Stimulated activated CD4-positive, alpha-beta T cell treated with anti-CD3 and anti-CD28 coated beads, TNF-alpha, amount 100 ng/mL, for 4 hours (primary cell): ENCODE measurements around the gene FCN2.
"Not testable (repeated sequence)": the region's sequence is repeated elsewhere in the genome, so short reads cannot be mapped to it uniquely, and the experiment has no call there.

Experiments used
- DNase-seq, 3 experiments: peaks; one replicate each; pipeline ENCODE4 v3.0.0-alpha.2; 2020; ENCODE audit warnings: low read depth in 3 of 3

The FCN2 gene

DNA sequence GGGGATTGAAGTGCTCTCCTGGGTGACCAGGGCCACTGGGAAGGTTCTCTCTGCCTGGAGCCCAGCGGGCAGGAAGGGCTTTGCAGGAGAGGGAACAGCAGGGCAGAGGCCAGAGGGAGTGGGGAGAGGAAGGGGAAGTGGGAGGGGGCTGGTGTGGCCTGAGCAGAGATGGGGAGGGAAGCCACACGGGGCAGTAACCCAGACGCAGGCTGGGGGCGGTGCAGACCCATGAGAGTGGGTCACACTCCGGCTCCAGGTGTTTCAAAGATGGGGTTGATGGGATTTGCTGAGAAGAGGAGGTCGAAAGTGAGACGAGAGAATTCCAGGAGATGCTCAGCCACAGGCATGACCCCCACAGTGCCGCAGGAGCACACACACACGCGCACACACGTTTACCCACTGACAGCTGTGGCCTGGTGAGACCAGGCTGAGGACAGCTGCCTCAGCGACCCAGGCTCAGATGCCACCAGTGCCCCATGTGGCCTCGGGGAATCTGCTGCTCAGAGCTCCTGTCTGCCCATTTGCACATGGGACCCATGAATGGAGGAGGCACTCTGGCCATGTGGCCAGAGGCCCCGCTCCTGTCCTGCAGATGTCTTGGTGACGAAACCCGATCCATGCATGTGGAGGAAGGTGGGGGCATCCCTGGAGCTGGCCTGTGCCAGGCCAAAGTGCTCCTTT is 32.7 kb upstream of the FCN2 start:
- DNase-seq = no peak

DNA sequence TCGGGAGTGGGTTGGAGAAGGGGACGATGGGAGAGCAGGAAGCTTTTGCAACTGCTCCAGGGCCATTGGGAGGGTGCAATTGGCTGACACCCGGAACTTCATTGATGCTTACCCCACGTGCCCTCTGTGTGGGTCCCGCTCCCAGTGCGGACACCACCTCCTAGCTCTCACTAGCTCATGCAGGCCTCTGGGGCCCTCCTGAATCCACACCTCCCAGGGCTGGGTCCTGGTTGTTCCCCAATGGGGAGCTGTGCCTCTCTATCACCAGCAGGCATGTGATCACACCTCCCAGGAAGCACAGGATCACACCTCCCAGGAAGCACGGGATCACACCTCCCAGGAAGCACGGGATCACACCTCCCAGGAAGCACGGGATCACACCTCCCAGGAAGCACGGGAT is 32.1 kb upstream of the FCN2 start:
- DNase-seq = no peak

DNA sequence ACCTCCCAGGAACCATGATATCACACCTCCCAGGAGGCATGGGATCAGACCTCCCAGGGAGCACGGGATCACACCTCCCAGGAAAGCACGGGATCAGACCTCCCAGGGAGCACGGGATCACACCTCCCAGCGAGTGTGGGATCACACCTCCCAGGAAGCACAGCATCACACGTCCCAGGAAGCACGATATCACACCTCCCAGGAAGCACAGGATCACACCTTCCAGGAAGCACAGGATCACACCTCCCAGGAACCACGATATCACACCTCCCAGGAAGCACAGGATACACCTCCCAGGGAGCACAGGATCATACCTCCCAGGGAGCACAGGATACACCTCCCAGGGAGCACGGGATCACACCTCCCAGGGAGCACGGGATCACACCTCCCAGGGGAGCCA is 30.0 kb upstream of the FCN2 start:
- no peak for DNase-seq

DNA sequence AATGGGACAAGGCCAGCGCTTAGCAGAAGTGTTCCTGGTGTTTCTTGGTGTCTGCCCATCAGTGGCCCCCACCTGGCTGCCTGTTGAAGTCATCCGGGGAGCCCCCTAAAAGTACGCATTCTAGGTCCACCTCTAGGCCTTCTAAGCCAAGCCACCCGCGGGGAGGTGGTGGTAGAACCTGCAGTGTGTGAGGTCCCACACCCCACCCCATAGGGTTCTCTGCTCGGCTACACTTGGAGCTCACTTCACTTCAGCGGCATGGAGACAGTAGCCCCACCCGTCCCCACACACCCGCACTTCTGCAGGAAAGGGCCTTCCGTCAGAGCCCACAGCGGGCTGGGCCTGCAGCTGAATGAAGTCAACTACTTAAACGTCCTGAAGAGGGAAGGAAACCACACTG is 29.6 kb upstream of the FCN2 start:
- no peak for DNase-seq

DNA sequence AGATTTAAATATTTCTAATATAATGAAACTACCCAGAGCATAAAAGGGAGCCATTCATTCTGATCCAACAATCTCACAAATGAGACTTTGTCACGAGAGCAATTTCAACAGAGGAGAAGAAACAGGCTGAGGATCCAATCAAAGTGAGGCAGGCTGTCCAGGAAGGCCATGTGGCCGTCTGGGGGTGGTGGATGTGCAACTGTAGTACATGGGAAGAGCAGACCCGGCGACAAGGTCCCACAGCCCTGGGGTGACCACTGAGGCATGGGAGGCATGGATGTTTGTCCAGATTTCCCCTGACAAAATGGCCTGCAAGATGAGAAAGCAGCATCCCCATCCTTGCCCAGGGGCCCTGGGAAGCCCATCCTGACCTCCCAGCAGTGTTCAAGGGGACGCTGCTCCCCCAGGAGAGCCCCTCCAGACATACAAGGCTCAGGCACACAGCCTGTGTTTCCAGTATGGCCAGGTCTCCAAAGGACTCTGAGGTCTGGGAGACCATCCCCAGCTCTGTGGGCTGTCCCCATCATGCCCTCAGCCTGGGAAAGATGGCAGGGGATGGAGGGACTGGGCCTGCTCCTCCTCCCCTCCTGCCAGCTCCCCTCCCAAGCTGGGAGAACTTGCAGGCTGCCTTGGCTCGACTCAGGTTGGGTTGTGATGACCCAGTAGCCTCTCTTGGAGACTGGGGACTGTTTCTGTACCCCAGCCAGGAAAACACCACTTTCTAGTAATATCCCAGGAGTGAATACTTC is 27.5 kb upstream of the FCN2 start:
- no peak for DNase-seq

DNA sequence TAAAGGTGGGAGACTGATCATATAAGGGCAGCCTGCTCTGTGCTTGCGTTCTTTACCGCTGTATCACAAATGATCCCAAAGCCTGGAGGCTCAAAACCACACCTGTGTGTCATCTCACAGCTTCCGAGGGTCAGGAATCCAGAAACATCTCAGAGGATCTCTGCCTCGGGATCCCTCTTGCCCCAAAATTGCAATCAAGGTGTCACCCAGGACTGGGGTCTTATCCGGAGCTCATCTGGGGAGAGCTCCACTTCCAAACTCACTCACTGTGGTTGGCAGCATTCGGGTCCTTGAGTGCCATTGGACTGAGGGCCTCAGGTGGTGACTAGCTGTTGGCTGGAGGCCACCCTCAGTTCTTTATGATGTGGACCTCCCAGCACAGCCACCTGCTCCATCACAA is 26.7 kb upstream of the FCN2 start:
- DNase-seq = no peak

DNA sequence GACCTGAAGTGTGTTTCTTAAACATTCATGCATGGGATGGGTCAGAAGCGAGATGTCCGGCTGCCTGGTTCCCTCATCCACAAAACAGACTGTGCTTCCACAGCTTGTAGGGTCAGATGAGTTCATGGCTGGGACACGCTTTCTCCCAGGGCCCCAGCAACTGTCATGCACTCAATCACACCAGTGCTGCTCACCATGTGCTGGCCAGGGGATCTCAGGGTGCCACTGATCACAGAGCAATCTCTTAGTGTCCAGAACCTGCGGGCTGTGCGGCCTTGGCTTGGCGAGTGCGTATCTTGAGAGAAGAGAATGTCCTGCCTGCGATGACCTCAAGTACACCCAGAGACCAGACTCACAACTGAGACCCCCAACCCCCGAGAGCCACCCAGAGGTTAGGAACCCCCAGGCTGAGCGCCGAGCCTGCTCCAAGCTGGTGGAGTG is 26.0 kb upstream of the FCN2 start:
- DNase-seq = no peak

DNA sequence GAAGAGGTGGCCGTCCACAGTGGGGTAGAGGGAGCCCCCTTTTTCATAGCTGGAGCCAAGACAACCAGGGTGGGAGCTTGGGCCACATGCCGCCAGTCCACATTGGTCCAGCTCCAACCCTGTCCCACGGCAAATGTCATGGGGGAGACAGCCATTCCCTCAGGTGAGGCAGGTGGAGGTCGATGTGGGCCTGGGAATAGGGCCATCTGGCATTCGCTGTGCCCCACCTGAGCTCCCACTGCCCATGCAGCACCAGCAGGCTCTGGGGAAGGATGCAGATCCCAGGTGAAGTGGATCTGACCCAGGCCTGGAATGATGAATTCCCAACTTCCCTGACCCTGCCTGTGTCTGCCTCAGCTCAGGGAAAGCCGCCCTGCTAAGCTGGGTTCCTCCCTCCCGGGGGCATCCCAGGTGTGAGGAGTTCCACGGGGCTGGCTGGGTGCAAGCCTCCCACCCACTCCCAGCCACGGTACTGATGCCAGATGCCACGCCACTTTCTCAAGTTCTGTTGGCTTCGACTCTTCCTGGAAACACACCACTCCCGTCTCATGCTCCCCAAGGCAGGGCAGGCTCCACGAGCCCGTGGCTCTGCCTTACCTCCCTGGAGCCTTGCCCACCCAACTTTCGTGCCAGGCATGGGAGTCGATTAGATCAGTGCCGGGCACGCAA is 25.2 kb upstream of the FCN2 start:
- no peak for DNase-seq

DNA sequence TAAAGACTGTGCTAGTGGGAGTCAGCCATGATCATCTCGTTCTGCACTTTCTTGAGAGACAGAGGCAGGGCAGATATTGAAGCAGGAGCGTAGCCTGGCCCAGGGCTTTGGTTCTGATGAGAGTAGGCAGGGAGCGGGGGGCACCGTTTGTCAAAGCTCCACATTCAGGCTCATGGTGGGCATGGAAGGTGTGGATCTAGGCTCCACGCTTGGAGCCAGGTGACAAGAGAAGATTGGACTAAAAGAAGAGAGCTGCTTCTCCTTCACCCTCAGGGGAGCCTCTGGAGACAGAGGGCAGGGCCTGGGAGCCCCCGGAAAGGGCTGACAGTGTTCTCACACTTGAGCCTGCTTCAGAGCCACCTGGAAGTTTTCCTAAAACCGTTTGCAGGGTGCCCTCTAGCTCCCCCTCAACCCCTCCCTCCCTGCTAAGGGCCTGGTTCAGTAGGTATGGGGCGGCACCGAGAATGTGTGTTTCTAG is 24.7 kb upstream of the FCN2 start:
- no peak for DNase-seq

DNA sequence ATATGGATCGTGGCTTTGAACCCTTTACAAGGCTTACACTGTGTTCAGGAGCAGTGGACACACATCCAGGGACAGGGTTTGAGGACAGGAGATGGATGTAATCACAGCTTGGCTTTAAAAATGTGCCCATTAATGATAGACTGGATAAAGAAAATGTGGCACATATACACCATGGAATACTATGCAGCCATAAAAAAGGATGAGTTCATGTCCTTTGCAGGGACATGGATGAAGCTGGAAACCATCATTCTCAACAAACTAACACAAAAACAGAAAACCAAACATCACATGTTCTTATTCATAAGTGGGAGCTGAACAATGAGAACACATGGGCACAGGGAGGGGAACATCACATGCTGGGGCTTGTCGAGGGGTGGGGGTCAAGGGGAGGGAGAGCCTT is 23.2 kb upstream of the FCN2 start:
- DNase-seq = not testable (repeated sequence)

DNA sequence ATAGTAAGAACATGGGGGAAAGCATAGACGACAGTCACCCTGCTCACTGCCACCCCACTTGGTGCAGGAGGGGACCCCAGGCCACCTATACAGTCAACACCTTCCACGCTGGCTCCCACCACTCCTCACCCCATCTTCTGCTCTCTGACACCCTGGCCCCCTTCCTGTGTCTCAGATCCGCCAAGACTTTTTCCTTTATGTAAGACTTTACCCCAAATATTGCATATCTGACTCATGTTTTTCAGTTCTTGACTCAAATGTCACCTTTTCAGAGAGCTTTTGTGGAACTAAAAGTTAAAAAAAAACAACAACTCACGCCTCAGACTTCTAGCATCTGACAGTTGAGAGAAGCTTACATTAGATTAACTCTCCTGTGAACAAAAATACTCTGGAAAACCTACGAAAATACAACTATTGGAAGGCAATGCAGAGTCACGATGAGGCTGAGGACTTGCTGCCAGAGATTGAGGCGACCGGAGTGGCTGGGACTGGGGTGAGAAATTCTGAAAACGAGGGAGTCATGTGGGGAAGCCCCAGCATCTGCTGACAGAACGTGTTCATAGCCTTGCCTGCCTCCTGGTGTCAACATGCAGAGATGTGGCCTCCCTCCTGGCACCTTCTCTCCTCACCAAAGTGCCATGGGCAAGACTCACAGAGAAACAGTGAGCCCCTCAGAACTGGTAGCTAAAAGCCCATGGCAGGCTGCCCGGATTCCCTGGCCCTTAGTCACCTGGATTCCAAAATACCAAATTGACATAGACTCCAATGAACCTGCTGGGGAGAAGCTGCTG is 22.4 kb upstream of the FCN2 start:
- peak in 1 of 3 experiments; percentile 9 for DNase-seq

DNA sequence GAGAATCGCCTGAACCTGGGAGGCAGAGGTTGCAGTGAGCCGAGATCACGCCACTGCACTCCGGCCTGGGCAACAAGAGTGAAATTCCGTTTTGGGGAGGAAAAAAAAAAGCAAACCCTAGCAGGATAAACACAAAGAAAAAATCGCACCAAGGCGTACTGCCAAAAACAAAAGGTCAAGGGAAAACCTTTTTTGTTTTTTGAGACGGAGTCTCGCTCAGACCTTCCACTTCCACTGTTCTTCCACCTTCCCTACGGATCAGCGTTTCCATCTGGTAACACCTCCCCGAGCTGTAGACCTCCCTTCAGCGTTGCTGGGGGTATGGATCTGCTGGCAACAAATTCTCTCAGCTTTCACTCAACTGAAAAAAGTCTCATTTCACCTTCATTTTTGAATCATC is 20.1 kb upstream of the FCN2 start:
- no peak for DNase-seq

DNA sequence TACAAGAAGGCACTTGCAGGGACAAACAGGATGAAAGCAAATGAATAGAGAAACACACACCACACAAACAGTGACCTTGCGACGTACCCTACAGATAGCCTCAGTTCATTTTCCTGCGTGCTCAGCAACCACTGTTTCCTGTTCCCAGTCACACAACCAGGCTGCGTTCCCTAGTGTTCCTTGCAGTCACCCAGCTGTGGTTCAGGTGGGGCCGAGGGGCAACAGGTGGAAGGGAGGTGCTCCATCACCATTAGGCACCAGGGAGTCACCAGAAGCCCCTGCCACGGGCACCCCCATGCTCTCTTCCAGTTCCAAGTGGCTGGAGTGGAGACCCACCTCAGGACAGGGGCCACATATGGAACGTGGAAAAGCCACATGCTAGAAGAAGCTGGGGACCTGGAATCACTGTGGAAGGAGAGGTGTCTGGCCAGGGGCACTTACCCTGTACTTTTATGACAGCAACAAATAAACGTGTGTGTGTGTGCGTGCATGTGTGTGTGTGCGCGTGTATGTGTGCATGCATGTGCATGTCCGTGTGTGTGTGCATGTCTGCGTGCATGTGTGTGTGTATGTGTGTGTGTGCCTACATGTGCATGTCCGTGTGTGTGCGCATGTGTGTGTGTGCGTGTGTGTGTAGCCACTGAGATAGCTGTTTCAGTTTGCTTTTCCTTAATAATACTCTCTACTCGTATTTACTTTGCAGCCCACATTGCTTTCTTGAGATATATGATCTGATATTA is 18.8 kb upstream of the FCN2 start:
- no peak for DNase-seq

DNA sequence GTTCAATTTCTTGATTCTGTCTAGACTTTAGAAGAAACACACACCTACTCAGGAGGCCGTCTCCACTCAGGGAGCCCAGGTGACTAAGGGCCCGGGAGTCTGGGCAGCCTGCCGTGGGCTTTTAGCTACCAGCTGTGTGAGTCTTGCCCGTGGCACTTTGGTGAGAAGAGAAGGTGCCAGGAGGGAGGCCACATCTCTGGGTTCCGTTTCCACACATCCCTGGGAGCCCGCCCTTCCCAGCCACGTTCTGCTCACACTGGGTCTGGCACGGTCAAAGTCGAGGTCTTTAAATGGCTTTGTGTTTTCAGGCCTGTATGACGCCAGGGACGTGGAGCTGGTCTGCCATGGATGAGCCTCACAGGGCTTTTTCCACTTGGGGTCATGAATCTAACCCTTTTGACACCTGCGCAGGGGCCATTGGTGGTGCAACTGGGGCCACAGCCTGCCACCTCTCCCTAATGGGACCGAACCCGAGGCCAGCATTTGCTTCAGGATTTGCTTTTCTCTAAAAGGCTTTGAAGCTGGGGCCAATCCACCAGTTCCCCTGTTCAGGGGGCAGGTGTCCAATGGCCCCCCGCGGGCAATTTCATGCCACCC is 17.2 kb upstream of the FCN2 start:
- DNase-seq = no peak

DNA sequence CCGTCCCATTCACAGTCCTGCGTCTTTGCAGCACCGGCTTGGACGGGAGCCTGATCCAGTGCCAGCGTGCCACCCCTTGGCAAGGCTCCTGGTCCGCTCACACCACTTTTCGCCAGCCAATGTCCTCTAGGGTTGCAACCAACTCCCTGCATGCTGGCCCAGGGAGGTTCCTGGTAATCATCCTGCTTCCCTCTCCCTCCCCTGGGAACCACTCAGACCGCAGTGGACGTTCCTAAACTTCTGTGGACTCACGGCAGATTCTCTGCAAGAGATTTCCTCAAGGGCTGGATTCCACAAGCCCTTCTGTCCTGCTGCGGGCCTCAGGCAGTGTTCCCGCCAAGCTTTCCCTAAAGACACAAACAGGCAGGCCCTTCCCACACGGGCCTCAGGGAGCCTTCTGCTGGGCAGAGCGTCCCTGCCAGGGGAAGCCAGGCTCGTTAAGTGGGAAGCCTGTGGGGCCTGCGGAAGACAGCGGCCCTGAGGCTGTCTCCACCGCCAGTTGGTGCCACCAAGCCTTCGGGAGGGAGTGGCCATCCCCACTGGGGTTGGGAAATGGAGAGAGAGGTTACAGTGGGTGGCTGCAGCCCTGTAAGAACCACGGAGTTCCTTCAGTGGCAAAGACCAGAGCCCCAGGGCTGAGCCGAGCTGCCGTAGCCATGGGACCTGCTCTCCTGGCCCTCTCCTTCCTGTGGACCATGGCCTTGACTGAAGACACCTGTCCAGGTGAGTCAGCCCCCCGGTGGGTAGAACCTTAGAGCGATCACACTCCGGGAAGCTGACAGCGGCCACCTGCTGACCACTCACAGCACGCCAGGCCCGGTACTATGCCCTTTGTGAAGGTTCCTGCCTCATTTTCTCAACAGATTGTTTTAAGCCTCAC is 16.4 kb upstream of the FCN2 start:
- no peak for DNase-seq

DNA sequence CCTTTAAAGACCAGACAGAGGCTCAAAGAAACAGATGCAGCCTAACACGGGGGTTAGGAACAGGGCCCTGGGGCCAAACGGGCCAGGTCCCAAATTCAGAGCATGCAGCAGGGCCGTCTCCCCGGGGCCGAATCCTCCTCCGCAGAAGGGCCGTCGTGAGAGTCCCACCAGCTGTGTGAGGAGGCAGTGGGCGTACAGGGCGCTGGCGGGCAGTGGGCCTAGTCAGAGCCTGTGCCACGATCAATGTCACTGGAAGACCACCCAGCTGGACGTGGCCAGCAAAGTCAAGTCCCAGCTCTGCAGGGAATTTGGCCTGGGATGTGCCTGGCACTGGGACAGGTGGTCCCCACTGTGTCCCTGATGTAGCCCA is 15.8 kb upstream of the FCN2 start:
- no peak for DNase-seq

DNA sequence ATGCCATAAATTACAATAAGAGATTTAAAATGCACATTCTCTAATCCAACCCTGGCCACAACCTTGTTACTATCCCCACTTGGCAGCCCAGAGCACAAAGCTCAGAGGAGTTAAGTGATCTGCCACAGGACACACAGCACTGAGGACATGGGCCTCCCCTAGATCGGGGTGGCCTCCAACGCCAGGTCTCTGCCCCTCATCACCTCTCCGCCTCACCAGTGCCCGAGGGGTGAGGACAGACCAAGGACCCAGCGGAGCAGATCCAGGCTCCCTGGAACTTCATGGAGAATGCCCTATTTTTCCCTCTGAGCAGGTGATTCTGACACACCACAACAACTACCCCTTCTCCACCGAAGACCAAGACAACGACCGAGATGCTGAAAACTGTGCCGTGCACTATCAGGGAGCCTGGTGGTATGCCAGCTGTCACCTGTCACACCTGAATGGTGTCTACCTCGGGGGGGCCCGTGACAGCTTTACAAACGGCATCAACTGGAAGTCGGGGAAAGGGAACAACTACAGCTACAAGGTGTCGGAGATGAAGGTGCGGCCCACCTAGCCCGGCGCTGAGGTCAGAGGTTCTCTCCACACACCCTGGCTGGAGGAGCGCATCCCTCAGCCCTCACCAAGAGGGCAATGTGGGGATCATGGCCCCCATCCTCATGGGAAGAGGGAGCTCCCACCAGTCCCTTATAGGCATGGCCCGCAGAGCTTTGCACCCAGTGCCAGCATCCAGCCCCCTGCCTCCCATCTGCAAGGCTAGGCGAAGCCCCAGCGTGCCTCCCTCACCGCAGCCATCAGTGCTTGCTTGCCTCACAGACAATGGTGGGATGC is 12.5 kb upstream of the FCN2 start:
- no peak for DNase-seq

DNA sequence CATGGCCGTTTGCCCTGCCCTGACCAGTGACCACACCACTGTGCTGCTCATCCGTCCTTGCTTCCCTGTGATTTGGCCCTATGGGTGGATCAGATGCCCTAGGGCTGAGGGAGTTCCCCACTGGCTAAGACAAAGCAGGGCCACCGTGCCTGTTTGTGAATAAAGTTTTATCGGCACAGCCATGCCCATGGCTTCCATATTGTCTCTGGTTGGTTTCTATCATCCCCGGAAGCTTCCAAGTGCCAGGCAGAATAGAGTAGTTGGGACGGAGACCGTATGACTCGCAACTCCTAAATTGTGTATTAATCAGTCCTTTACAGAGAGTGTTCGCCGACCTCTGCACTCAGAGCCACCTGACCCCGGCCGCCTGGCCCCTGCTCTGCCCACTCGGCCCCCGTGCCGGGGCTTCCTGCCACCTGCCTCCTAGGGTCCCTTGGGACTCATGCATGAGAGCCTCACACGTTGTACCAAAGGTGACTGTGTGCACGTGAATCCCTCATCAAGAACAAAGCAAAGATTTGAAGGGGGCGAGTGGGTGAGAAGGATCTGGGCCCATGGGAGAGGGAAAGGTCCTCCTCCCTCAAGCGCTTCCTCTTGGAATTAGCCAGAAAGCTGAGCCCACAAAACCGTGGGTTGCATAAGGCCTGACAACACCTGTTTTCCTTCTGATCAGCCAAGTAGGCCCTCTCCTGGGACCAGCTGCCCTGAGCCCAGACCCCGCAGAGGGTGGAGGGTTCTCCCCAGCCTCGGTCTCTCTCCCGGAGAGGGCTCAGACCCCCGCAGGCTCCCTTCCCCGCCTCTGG is 11.7 kb upstream of the FCN2 start:
- no peak for DNase-seq
